Epithelial cell of proximal tubule (primary cell): ENCODE data around the gene ZNF8. TPM values are rescaled to one million over a fixed set of nuclear protein-coding genes. Genes with fewer than 3 reads are reported as not detected.

ENCODE experiments used
- DNase-seq: peaks from one replicate; pipeline ENCODE4 v3.0.0-alpha.2; 2011; ENCODE audit warnings: low read depth
- H3K4me3 ChIP-seq: 2 replicates; pipeline ENCODE4 v1.5.1; 2011; ENCODE audit warnings: low read depth, mild to moderate bottlenecking, low read length
- total RNA-seq: library from RNA; depleted of rRNA; stranded (reverse); fragments of >200 nt; gene quantifications from 2 replicates; pipeline ENCODE4 v1.2.3, GENCODE V29; 2015
- TF ChIP-seq, protein P1 (sequence below): conservative IDR thresholded peaks from 2 replicates; pipeline ENCODE4 v1.5.1; 2012; ENCODE audit warnings: low read depth, mild to moderate bottlenecking, low read length

The ZNF8 gene
- total RNA-seq, 1 donor from 2014 or later, result 4.5 TPM

DNA sequence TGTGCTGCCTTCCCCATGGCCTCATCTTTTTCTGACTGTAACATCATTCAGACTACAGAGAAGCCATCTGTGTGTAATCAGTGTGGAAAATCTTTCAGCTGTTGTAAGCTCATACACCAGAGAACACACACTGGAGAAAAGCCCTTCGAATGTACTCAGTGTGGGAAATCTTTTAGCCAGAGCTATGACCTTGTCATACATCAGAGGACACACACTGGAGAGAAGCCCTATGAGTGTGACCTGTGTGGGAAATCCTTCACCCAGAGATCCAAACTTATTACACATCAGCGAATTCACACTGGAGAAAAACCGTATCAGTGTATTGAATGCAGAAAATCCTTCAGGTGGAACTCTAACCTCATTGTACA lies 17.2 kb upstream of the ZNF8 start:
- TF ChIP-seq, protein P1, sequence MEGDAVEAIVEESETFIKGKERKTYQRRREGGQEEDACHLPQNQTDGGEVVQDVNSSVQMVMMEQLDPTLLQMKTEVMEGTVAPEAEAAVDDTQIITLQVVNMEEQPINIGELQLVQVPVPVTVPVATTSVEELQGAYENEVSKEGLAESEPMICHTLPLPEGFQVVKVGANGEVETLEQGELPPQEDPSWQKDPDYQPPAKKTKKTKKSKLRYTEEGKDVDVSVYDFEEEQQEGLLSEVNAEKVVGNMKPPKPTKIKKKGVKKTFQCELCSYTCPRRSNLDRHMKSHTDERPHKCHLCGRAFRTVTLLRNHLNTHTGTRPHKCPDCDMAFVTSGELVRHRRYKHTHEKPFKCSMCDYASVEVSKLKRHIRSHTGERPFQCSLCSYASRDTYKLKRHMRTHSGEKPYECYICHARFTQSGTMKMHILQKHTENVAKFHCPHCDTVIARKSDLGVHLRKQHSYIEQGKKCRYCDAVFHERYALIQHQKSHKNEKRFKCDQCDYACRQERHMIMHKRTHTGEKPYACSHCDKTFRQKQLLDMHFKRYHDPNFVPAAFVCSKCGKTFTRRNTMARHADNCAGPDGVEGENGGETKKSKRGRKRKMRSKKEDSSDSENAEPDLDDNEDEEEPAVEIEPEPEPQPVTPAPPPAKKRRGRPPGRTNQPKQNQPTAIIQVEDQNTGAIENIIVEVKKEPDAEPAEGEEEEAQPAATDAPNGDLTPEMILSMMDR, result no peak
- H3K4me3 ChIP-seq, result no peak overlapping the region
- DNase-seq, result no peak

DNA sequence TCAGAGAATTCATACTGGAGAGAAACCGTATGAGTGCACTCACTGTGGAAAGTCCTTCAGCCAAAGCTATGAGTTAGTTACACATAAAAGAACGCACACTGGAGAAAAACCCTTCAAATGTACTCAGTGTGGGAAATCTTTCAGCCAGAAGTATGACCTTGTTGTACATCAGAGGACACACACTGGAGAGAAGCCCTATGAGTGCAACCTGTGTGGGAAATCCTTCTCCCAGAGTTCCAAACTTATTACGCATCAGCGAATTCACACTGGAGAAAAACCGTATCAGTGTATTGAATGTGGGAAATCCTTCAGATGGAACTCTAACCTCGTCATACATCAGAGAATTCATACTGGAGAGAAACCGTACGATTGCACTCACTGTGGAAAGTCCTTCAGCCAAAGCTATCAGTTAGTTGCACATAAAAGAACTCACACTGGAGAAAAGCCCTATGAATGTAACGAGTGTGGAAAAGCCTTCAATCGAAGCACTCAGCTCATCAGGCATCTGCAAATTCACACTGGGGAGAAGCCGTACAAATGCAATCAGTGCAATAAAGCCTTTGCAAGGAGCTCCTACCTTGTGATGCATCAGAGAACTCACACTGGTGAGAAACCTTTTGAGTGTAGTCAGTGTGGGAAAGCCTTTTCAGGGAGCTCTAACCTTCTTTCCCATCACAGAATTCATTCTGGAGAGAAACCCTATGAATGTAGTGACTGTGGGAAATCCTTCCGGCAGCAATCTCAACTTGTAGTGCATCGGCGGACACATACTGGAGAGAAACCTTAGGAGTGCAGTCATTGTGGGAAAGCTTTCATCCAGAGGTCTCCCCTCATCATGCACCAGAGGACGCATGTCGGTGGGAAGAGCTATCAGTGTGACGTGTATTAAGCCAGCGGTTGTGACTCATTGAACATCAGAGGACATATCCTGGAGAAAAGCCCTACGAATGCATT lies 16.5 kb upstream of the ZNF8 start:
- TF ChIP-seq, protein P1, result no peak
- no peak overlapping the region for H3K4me3 ChIP-seq
- DNase-seq, result no peak

DNA sequence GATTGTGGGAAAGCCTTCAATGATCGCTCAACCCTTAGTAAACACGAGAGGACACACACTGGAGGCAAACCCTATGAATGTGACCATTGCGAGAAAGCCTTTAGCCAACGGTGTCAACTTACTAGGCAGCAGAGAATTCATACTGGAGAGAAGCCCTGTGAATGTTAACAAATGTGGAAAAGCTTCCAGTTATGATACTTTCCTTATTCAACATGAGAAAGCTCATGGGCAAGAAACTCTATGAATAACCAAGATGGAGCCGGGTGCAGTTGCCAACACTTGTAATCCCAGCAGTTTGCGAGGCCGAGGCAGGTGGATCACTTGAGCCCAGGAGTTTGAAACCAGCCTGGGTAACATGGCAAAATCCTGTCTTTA lies 15.8 kb upstream of the ZNF8 start:
- DNase-seq, result no peak
- H3K4me3 ChIP-seq, result no peak overlapping the region
- TF ChIP-seq, protein P1, result no peak

DNA sequence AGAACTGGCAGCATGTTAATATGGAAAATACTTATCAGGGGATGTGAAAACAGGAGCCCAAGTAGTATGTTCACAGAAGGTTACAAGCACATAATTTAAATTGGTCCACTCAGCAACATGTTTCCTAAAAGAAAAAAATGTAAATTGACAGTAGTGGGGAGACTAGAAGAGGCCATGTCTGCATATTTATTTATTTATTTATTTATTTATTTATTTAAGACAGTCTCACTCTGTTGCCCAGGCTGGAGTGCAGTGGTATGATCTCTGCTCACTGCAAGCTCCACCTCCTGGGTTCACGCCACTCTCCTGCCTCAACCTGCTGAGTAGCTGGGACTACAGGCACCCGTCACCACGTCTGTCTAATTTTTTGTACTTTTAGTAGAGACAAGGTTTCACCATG lies 13.7 kb upstream of the ZNF8 start:
- DNase-seq, result no peak
- TF ChIP-seq, protein P1, result no peak
- no peak overlapping the region for H3K4me3 ChIP-seq

DNA sequence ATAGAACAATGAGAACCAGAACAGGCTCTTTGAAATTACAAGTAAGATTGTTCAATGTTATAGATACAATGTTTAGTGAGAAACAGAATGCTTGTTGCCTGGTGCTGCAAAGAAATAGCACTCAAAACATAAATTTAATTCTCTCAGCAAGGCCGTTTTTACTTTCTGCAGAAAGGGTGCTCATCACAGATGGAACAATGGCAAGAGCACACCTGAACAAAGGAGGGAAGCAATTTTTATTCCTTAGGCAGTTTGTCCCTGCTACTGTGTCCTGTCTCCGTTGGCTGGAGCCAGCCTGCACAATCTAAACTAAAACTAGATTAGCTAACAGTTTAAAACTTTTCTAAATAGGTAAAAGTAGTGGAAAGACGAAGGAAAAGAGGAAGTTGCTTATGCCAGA lies 10.4 kb upstream of the ZNF8 start:
- no peak overlapping the region for H3K4me3 ChIP-seq
- DNase-seq, result no peak
- TF ChIP-seq, protein P1, result no peak

DNA sequence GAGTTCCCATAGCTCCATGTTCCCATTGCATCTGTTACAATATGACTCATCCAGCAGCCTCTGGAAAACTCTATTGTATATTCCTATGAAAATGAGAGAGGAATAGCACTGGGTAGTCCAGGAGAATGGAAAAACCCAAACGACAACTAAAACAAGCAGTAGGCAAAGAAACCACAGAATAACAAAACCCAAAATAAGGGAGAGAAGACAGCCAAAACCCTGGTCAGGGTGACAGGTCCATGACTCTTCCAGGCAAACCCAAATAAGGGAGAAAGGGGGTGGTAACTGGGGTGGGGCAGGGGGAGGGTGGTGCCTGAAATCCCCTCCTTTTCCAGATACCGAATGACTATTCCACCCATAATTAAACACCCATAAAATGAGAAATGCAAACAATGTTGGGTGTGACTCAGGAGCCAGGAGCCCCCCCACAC lies 4.0 kb upstream of the ZNF8 start:
- no peak for DNase-seq

More for the DNA sequence above, 4.0 kb upstream of the ZNF8 start:
- TF ChIP-seq, protein P1, result no peak
- no peak overlapping the region for H3K4me3 ChIP-seq
